ENCODE measurements around the gene ARID1B. TPM values are rescaled to one million over a fixed set of nuclear protein-coding genes. Genes with fewer than 3 reads are reported as not detected.

The ARID1B gene
- polyA plus RNA-seq, 1 experiment, result 19.2 TPM

GRCh38 chr6:157162766-157163433 is 385.7 kb downstream of the ARID1B start:
- DNase-seq (ENCODE audit: low read depth, low spot score), result no peak
- CTCF ChIA-PET, result no interaction called here
- POLR2A ChIA-PET, result no interaction called here

GRCh38 chr6:157163434-157164159 is 386.4 kb downstream of the ARID1B start:
- ChIA-PET POLR2A (no interaction called here), CTCF (interaction anchor here (0.6 kb wide), 1 partner anchor 21 kb away, joined by 3 read pairs; no protein-coding TSS in a partner anchor)
- Histone ChIP-seq H3K4me3 (ENCODE audit: low read depth, low read length) (no peak overlapping the region), H3K9me3 (ENCODE audit: control insufficient read depth, insufficient read depth, low read length) (no peaks in the 10 kb centered on the region; the same call in 1 of the 2 replicates), H3K27ac (ENCODE audit: low read depth, low read length) (no peak overlapping the region), H3K27me3 (ENCODE audit: control insufficient read depth, insufficient read depth, low read length) (no peaks in the 10 kb centered on the region)
- TF ChIP-seq CTCF (IDR thresholded peaks at IDR 0.05; ENCODE audit: low read depth, low read length), result no peak
- DNase-seq (ENCODE audit: low read depth, low spot score), result no peak

More at GRCh38 chr6:157162766-157163433, 385.7 kb downstream of the ARID1B start:
- Histone ChIP-seq H3K4me3 (ENCODE audit: low read depth, low read length) (no peak overlapping the region), H3K27me3 (ENCODE audit: control insufficient read depth, insufficient read depth, low read length) (no peaks in the 10 kb centered on the region), H3K9me3 (ENCODE audit: control insufficient read depth, insufficient read depth, low read length) (no peaks in the 10 kb centered on the region; the same call in 1 of the 2 replicates), H3K27ac (ENCODE audit: low read depth, low read length) (no peak overlapping the region)
- no peak for TF ChIP-seq CTCF (IDR thresholded peaks at IDR 0.05; ENCODE audit: low read depth, low read length)

- ChIA-PET CTCF (interaction anchor here (0.5 to 1.3 kb wide), 2 partner anchors 62 to 119 kb away, joined by 3 to 4 read pairs; no protein-coding TSS in a partner anchor), POLR2A (no interaction called here)
- Histone ChIP-seq H3K4me3 (ENCODE audit: low read depth, low read length) (no peak overlapping the region), H3K9me3 (ENCODE audit: control insufficient read depth, insufficient read depth, low read length) (no peaks in the 10 kb centered on the region; the same call in 1 of the 2 replicates), H3K27me3 (ENCODE audit: control insufficient read depth, insufficient read depth, low read length) (no peaks in the 10 kb centered on the region), H3K27ac (ENCODE audit: low read depth, low read length) (no peak overlapping the region)
- no peak for TF ChIP-seq CTCF (IDR thresholded peaks at IDR 0.05; ENCODE audit: low read depth, low read length)
- DNase-seq (ENCODE audit: low read depth, low spot score), result no peak
Observed at GRCh38 chr6:157164972-157165371, 387.8 kb downstream of the ARID1B start.

- ChIA-PET POLR2A (no interaction called here), CTCF (no interaction called here)
- TF ChIP-seq CTCF (IDR thresholded peaks at IDR 0.05; ENCODE audit: low read depth, low read length), result no peak
- no peak for DNase-seq (ENCODE audit: low read depth, low spot score)
- no peaks in the 10 kb centered on the region; the same call in 1 of the 2 replicates for H3K9me3 ChIP-seq (ENCODE audit: control insufficient read depth, insufficient read depth, low read length)
- no peak overlapping the region for H3K4me3 ChIP-seq (ENCODE audit: low read depth, low read length)
- no peak overlapping the region for H3K27ac ChIP-seq (ENCODE audit: low read depth, low read length)
- H3K27me3 ChIP-seq (ENCODE audit: control insufficient read depth, insufficient read depth, low read length), result no peaks in the 10 kb centered on the region
Observed at GRCh38 chr6:157166784-157167183, 389.6 kb downstream of the ARID1B start.

GRCh38 chr6:157167837-157168236 is 390.7 kb downstream of the ARID1B start:
- CTCF ChIA-PET, result no interaction called here
- no peak overlapping the region for H3K27ac ChIP-seq (ENCODE audit: low read depth, low read length)
- DNase-seq (ENCODE audit: low read depth, low spot score), result no peak
- no peak for TF ChIP-seq CTCF (IDR thresholded peaks at IDR 0.05; ENCODE audit: low read depth, low read length)
- H3K9me3 ChIP-seq (ENCODE audit: control insufficient read depth, insufficient read depth, low read length), result no peaks in the 10 kb centered on the region; the same call in 1 of the 2 replicates
- H3K27me3 ChIP-seq (ENCODE audit: control insufficient read depth, insufficient read depth, low read length), result no peaks in the 10 kb centered on the region
- POLR2A ChIA-PET, result interaction anchor here (0.5 kb wide), 1 partner anchor 20 kb away, joined by 3 read pairs; no protein-coding TSS in a partner anchor
- H3K4me3 ChIP-seq (ENCODE audit: low read depth, low read length), result no peak overlapping the region

Measured in AG04450 (cell line).